ENCODE results near the gene SMOC1.

Gene SMOC1

DNA sequence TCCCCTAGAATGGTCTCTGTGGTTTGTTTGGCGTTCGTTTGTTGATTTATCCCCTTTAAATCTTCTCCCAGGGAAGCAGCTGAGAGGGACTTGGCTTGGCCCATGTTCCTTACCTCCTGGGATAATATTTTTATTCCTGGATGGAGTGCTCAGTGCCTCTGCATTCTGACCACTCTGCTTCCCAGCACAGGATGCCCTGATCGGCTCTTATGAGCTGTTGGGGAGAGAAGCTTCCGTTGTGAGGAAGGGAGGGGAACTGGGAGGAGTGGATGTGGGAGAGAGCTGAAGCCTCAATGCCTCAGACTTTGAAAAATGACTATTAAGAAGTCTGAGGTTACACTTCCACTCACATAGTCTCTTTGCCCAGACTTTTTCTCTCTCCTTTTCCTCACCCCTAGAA lies 114.8 kb downstream of the SMOC1 start:
- no peaks in the 10 kb centered on the region for H3K9me3 ChIP-seq

DNA sequence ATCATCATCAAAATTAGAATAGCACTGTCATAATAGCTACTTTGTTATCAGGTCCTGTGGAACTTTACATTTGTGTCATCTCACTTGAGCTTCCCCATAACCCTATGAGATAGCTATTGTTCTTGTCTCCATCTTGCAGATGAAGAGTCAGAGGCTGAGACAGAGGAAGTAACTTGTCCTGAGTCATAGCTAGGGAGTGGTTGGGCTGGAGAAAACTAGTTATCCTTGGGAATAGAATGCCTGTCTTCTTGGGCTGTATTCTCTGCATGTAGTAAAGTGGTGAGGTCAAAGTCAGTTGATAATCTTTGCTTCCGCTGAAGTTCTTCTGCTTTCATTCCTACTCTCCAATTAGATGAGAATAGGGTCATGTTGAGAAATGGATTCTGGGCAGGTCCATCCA lies 117.0 kb downstream of the SMOC1 start:
- Histone ChIP-seq H3K4me1 (ENCODE audit: control insufficient read depth in 1 of 2, insufficient read depth in 1 of 2, low read depth in 1 of 2, low read length in 1 of 2) (no peaks in the 10 kb centered on the region), H3K4me3 (ENCODE audit: low read depth in 1 of 2, low read length in 1 of 2) (no peak overlapping the region), H3K36me3 (no peaks in the 10 kb centered on the region), H3K27me3 (peaks cover 30% of the 10 kb centered on the region), H3K27ac (no peak overlapping the region), H3K9me3 (no peaks in the 10 kb centered on the region)
- TF ChIP-seq, protein P1, sequence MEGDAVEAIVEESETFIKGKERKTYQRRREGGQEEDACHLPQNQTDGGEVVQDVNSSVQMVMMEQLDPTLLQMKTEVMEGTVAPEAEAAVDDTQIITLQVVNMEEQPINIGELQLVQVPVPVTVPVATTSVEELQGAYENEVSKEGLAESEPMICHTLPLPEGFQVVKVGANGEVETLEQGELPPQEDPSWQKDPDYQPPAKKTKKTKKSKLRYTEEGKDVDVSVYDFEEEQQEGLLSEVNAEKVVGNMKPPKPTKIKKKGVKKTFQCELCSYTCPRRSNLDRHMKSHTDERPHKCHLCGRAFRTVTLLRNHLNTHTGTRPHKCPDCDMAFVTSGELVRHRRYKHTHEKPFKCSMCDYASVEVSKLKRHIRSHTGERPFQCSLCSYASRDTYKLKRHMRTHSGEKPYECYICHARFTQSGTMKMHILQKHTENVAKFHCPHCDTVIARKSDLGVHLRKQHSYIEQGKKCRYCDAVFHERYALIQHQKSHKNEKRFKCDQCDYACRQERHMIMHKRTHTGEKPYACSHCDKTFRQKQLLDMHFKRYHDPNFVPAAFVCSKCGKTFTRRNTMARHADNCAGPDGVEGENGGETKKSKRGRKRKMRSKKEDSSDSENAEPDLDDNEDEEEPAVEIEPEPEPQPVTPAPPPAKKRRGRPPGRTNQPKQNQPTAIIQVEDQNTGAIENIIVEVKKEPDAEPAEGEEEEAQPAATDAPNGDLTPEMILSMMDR (IDR thresholded peaks at IDR 0.05): no peak

More for the DNA sequence above, 114.8 kb downstream of the SMOC1 start:
- H3K4me3 ChIP-seq (ENCODE audit: low read depth in 1 of 2, low read length in 1 of 2): no peak overlapping the region
- no peaks in the 10 kb centered on the region for H3K36me3 ChIP-seq
- H3K27me3 ChIP-seq: peaks cover 40% of the 10 kb centered on the region
- TF ChIP-seq, protein P1 (IDR thresholded peaks at IDR 0.05): no peak
- no peaks in the 10 kb centered on the region for H3K4me1 ChIP-seq (ENCODE audit: control insufficient read depth in 1 of 2, insufficient read depth in 1 of 2, low read depth in 1 of 2, low read length in 1 of 2)
- H3K27ac ChIP-seq: no peak overlapping the region

DNA sequence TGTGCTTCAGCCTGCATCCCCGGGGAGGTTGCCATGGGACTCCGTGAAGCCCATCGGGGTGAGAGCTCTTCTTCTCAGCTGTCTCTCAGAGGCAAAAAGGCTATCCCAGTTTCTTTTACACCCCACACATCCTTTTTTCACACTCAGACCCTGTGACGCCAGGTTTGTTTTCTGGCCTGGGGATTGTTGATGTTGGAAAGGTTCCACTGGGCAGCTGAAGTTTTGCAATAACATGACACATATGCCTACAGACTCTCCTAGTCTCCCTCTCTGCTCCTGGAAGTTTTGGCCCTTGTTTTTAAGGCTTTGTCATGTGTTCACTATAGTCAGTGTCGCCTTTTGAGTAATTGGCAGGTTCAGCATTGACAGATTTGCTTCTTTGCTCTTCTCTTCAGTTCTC lies 118.6 kb downstream of the SMOC1 start:
- no peaks in the 10 kb centered on the region for H3K9me3 ChIP-seq
- TF ChIP-seq, protein P1 (IDR thresholded peaks at IDR 0.05): no peak
- H3K36me3 ChIP-seq: no peaks in the 10 kb centered on the region
- H3K4me1 ChIP-seq (ENCODE audit: control insufficient read depth in 1 of 2, insufficient read depth in 1 of 2, low read depth in 1 of 2, low read length in 1 of 2): no peaks in the 10 kb centered on the region
- H3K27me3 ChIP-seq: peaks cover 24% of the 10 kb centered on the region
- H3K4me3 ChIP-seq (ENCODE audit: low read depth in 1 of 2, low read length in 1 of 2): no peak overlapping the region
- no peak overlapping the region for H3K27ac ChIP-seq

DNA sequence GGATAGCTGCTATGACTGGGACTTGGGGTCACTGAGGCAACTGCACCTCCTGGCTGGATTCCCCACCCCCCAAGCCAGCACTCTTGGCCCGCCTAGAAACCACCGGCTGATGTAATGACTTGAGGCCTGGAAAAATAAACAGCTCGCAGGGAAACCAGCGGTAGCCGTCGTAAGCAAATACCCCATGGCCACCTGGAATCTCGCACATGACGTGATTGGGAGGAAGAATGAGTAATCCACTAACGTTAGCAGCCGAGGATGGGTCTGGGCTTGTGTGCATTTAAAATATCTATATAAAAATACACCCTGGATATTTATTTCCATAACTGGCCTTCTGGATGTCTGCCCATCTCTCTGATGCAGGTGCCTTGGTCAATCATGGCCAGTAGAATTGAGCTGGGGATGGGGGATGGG lies 120.1 kb downstream of the SMOC1 start:
- Histone ChIP-seq H3K9me3 (no peaks in the 10 kb centered on the region), H3K4me1 (ENCODE audit: control insufficient read depth in 1 of 2, insufficient read depth in 1 of 2, low read depth in 1 of 2, low read length in 1 of 2) (no peaks in the 10 kb centered on the region), H3K27me3 (peaks cover 17% of the 10 kb centered on the region), H3K36me3 (no peaks in the 10 kb centered on the region), H3K27ac (no peak overlapping the region), H3K4me3 (ENCODE audit: low read depth in 1 of 2, low read length in 1 of 2) (no peak overlapping the region)
- TF ChIP-seq, protein P1 (IDR thresholded peaks at IDR 0.05): no peak

DNA sequence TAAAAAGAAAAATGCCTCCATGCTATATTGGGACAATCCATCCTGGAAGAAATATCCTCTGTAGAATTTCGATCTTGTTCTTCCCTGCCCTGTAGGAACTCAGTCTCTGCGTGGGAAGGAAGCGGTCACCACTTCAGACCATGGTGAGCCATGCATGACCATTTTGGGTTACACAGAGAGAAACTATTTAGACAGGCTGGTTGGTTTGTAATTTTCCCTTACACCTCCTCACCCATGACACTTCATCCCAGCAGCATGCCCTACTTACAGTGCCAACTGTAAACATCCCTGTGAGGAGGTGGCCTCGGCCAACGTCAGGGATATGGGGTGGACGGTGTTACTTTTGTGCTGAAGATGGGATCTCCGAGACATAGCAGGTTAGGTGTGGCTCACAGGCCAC lies 121.4 kb downstream of the SMOC1 start:
- H3K27me3 ChIP-seq: peaks cover 4% of the 10 kb centered on the region

More for the DNA sequence above, 121.4 kb downstream of the SMOC1 start:
- H3K4me1 ChIP-seq (ENCODE audit: control insufficient read depth in 1 of 2, insufficient read depth in 1 of 2, low read depth in 1 of 2, low read length in 1 of 2): no peaks in the 10 kb centered on the region
- no peaks in the 10 kb centered on the region for H3K36me3 ChIP-seq
- H3K9me3 ChIP-seq: no peaks in the 10 kb centered on the region
- TF ChIP-seq, protein P1 (IDR thresholded peaks at IDR 0.05): no peak
- no peak overlapping the region for H3K27ac ChIP-seq
- H3K4me3 ChIP-seq (ENCODE audit: low read depth in 1 of 2, low read length in 1 of 2): no peak overlapping the region

All from neutrophil (primary cell).